Measurements from ENCODE around the gene PROCA1.
"Not testable (repeated sequence)": the region's sequence is repeated elsewhere in the genome, so short reads cannot be mapped to it uniquely, and the experiment has no call there.

PROCA1 gene

DNA sequence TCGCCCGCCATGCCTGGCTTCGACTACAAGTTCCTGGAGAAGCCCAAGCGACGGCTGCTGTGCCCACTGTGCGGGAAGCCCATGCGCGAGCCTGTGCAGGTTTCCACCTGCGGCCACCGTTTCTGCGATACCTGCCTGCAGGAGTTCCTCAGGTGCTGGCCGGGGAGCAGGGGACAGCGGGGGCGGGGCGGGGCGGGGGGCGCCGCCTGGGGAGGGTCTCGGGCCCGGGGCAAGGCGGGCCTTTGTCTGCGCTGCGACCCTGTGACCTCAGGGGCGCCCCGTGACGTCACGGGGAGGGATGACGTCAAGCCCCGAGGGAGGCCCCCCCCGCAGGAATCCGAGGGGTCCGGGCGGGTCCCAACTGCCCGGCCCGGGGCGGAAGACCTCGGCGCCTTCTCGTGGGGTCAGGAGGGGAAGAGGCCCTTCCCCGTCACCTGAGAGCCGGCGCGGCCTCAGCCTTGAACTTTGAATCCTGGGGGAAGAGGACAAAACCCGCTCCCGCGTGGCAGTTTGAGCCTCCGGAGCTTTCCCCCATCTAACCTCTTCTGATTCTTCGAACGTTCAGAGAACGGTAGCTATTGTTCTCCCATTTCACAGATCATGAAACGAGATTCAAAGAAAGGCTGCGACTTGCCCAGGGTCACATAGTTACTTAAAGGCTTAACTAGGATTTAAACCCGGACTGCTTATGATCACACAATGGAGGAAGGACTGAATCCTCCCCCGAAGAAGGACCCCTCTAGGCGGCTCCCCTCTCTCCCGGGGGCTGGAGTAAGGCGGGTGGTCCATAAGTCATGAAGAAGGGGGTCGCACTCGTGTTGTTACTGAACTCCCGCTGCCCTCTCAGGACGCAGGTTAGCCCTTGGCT lies 32.6 kb upstream of the PROCA1 start:
- no peak for DNase-seq (ENCODE audit: low read depth in 2 of 2)

DNA sequence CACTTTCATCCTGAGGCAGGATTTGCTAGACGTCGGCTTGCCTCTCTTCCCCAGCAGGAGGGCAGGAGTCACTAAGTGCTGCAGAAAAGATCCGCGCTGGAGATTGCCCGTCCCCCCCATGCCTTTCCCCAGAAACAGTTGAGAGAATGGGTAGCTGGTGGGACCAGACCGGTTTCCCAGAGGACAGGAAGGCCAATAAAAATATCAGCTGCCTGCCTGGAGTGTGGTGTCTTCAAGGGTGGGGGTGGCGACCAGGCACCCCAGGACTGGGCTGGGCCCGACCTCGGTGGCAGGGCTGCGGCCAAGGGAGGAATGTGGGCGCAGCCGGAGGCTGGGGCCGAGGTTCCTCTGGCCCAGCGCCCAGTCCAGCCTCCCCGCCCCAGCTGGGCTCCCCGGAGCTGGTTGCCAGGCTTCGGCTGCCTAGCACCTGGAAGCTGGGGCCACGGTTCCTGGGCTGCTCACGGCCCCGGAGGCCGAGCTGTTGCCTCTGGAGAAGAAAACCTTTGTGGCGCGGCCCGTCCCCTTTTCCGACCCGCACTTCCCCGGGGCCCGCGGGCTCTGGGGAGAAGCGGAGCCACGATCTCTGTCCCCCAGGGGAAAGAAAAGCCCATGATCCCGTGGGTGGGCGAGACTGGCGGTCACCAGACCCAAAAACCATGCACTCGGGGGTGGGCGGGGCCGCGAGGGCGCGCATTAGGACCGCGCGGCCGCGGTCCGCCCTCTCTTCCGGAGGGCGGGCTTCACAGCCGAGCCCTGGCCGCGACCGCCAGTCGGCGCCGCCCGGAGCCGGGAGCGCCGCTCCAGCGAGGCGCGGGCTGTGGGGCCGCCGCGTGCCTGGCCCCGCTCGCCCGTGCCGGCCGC lies 31.8 kb upstream of the PROCA1 start, which contains the start of gene TRAF4:
TRAF4 (plus strand) TSS at position 769 of the 861 bp plus-strand sequence. CDS start 102 bp downstream, outside the sequence.
- DNase-seq (ENCODE audit: low read depth in 2 of 2) = peak in 1 of 2 experiments; percentile 48

DNA sequence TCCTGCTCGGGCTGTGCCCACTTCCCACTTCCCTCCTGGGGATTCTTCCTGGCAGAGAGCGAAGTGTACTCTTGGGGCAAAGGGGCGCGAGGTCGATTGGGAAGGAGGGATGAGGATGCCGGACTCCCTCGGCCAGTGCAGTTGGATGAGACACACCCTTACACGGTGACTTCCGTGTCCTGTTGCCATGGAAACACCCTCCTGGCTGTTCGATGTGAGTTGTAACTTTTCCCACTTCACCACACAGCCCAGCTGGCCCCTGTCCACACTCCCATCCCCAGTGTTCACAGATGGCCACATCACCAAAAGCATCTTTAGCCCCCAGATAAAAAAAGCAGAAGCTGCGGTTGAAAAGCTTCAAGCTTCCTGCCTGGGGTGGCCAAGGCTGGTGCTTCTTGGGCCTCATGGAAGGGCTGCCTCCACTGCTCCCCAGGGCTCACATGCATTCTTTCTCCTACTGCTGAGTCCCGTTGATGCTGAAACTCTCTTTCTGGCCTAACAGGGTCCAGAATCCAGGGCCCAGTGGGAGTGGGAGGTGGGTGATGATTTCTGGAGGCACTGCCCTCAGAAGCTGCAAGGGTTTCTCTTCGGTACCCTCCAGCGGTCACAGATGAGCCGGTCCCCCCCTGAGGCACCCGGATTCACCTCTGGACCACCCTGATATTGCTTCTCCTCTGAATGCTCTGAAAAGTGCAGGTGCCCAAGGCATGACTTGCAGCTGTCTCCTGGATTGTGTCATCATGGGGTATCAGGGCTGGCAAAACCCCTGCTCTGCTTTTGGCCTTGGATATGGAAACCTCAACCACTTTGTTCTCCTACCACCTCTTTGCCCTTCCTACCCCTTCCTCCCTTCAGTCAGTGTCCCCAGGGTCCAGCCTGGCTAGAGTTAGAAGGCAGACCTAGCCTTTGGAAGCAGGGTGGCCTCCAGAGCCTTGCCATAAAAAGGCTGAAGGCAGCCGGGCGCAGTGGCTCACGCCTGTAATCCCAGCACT lies 30.0 kb upstream of the PROCA1 start:
- DNase-seq (ENCODE audit: low read depth in 2 of 2) = no peak

DNA sequence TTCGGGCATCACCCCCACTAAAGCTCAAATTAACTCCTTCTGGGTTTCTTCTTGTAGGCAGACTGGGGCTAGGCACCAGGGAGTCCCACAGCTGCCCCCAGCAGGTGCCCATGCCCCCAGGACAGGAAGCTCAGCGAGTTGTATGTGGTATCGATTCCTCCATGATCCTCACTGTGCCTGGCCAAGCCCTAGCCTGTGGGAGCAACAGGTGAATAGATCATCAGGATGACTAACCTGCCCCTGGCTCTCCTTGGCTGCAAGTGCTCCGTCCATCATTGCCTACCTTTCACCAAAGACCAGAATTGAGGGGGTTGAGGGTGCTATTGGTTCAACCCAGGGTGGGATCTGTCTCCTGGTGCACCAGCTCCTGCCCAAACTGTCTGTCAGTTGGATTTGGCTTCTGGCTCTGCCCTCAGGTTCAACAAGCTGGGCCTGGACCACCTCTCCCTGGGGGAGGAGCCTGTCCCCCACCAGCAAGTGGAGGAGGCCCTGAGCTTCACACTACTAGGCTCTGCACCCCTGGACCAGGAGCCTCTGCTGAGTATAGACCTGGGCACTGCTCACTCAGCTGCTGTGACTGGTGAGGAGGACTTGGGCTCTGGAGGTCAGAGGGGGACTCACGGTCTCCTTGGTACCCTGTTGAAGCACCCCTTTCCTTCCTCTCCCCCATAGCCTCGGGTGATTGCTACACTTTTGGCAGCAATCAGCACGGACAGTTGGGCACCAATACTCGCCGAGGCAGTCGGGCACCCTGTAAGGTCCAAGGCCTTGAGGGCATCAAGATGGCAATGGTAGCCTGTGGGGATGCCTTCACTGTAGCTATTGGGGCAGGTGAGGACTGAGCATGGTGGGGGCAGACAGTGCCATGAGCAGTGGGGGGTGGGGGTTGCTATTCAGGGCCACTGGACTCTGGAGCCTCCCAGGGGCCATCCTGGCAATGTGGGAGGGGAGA lies 29.0 kb upstream of the PROCA1 start:
- DNase-seq (ENCODE audit: low read depth in 2 of 2) = no peak

DNA sequence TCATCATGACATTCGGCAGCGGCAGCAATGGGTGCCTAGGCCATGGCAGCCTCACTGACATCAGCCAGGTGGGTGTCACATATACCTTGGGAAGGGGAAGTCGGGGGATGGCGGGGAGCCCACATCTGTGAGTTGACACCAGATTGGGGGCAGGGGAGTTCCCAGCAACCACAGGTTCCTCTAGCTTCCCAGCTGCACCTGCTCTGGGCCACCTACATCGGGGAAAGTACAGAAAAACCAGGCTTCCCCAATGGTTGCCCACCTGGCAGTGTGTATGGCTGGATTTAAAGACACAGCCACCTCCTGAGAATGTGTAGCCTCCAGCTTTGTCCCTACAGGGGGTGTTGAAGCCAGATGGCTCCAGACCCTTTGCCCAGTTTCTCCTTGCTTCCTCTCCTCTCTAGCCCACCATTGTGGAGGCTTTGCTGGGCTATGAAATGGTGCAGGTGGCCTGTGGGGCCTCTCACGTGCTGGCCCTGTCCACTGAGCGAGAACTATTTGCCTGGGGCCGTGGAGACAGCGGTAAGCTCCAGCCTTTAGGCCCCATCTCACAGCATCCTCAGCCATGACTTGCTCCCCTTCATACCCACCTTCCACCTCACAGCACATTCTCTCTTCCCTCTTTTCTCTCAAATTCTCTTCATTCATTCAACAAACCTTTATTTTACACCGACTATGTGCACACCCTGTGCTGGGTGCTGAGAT lies 27.1 kb upstream of the PROCA1 start:
- no peak for DNase-seq (ENCODE audit: low read depth in 2 of 2)

DNA sequence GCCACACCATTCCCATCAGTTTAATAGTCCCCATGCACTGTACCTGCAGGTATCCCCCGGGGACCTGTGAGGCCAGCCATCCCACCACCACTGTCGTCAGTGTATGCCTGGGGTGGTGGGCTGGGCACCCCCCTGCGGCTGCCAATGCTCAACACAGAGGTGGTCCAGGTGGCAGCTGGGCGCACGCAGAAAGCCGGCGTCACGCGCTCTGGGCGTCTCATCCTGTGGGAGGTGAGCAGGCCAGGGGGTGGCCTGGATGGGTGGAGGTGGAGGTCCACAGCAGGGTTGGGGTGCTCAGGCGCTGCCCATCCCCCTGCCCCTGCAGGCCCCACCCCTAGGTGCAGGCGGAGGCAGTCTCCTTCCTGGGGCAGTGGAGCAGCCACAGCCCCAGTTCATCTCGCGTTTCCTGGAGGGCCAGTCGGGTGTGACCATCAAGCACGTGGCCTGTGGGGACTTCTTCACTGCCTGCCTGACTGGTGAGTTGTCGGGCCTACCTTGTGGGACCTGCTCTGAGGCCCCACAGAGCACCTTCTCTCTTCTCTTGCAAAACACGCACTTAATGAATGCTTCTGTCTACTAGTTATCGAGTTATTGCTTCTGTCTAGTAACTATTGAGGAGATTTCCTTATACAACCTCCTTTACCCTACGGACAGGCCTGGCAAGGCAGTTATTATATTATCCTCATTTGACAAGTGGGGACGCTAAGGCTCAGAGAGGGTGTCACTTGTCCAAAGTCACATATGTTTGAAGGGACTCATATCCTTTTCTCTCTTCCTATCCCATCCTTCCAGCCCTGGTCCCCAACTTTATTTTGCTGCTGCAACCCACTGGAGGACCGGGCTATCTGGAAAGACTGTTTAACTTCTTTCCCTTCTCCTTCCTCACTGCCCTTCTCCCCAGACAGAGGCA lies 26.3 kb upstream of the PROCA1 start:
- no peak for DNase-seq (ENCODE audit: low read depth in 2 of 2)

DNA sequence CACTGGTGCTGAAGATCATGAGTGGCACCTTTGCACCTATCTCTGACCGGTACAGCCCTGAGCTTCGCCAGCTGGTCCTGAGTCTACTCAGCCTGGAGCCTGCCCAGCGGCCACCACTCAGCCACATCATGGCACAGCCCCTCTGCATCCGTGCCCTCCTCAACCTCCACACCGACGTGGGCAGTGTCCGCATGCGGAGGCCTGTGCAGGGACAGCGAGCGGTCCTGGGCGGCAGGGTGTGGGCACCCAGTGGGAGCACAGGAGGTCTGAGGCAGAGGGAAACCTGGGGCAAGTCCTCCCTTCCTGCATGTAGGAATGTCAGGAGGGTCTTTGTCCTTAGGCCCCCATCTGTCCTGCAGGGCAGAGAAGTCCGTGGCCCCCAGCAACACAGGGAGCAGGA lies 25.6 kb upstream of the PROCA1 start:
- no peak for DNase-seq (ENCODE audit: low read depth in 2 of 2)

DNA sequence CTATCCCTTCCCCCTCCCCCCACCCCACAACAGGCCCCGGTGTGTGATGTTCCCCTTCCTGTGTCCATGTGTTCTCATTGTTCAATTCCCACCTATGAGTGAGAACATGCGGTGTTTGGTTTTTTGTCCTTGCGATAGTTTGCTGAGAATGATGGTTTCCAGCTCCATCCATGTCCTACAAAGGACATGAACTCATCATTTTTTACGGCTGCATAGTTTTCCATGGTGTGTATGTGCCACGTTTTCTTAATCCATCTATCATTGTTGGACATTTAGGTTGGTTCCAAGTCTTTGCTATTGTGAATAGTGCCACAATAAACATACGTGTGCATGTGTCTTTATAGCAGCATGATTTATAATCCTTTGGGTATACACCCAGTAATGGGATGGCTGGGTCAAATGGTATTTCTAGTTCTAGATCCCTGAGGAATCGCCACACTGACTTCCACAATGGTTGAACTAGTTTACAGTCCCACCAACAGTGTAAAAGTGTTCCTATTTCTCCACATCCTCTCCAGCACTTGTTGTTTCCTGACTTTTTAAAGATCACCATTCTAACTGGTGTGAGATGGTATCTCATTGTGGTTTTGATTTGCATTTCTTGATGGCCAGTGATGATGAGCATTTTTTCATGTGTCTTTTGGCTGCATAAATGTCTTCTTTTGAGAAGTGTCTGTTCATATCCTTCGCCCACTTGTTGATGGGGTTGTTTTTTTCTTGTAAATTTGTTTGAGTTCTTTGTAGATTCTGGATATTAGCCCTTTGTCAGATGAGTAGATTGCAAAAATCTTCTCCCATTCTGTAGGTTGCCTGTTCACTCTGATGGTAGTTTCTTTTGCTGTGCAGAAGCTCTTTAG lies 24.5 kb upstream of the PROCA1 start:
- not testable (repeated sequence) for DNase-seq (ENCODE audit: low read depth in 2 of 2)

DNA sequence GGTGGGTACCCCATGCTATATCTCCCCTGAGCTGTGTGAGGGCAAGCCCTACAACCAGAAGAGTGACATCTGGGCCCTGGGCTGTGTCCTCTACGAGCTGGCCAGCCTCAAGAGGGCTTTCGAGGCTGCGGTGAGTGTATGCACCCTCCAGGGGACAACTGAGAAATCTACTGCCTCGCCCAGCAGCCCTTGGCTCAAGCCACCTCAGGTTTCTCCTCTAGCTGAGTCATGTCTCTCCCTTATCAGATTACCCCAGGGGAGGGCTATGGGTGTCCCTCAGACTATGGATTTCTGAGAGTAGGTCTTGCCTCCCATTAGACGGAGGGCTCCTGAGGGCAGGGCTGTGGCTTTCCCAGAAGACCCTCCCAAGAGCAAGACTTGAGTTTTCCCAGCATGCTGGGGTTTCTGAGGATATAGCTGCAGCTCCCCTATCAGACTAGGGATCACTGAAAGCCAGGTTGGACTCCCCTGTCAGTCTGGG lies 23.6 kb upstream of the PROCA1 start:
- no peak for DNase-seq (ENCODE audit: low read depth in 2 of 2)

DNA sequence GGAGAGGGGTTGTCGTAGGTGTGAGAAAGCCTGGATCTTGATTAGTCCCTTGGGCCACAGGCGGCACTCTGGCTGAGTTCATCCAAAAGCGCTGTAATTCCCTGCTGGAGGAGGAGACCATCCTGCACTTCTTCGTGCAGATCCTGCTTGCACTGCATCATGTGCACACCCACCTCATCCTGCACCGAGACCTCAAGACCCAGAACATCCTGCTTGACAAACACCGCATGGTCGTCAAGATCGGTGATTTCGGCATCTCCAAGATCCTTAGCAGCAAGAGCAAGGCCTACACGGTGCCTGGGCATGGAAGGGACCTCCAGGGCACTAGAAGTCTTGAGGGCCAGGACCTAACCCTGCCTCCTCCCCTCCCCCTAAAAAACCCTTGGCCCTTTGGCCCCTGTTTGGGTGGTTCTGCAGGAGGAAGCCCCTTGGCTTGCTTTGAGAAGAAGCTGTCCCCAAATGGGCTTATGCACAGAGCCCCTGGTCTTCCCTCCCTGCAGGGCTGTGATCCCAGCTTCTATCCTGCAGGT lies 23.1 kb upstream of the PROCA1 start:
- DNase-seq (ENCODE audit: low read depth in 2 of 2) = no peak

DNA sequence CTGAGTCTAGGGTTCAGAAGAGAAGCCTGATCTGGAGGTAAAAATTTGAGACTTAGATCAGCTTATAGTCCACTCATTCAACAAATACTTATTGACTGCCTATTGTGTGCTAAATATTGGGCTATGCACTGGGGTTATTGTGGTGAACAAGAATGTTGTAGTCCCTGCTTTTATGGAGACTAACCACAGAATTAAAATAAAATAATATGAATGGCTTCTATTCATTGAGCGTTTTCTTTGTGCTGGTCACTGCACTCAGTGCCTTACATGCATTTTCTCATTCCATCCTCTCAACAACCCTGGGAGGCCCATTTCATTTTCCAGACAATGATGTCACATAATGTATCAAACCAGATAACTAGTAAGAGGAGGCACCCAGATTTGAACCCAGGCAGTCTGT lies 21.7 kb upstream of the PROCA1 start:
- DNase-seq (ENCODE audit: low read depth in 2 of 2) = no peak

DNA sequence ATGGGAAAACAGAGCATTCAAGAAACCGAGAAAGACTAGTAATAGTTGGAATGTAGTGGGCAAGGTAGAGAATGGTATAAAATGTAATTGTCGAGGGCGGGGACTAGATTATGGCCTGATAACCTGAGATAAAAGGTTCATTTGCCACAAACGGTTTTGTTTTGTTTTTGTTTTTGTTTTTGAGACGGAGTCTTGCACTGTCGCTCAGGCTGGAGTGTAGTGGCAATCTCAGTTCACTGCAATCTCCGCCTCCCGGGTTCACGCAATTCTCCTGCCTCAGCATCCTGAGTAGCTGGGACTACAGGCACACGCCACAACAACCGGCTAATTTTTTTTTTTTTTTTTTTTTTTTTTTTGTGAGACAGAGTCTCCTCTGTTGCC lies 18.3 kb upstream of the PROCA1 start:
- no peak for DNase-seq (ENCODE audit: low read depth in 2 of 2)

DNA sequence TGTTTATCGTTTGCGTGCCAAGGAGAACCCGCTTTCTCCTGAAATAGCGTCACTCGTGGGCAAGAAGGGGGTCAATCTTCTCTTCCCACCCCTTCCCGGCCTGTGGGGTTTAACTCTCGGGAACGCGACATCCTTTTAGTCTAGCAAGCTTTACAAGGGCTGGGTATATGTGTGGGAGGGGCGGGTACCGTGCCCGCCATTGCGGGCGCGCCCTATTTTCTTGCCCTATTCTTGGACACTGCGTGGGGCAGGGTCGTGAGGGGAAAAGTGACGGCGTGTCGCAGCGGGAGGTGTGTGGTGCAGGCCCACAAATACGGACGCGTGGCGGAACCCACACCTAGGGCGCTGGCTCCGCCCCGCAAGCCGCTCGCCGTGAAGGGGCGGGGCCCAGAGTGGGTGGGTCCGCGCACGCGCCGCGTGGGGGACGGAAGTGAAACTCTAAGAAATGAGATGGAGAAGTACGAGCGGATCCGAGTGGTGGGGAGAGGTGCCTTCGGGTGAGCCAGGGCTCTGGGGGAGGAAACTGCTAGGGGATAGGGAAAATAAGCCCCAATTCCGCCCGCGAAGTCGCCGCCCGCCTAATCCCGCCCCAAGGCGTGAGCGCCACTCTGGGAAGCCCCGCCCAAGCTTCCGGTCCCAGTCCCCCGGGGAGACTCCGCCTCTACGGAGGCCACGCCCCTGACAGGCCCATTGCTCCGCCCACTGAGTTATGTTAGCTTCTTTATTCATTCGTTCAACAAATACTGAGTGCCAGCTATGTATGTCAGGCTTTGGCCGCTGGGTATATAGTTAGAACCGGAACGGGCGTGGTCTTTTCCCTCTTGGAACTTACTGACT lies 16.9 kb upstream of the PROCA1 start, which contains the start of gene NEK8:
NEK8 (plus strand) TSS at position 425 of the 837 bp plus-strand sequence; CDS start at position 451, 26 bp downstream.
- DNase-seq (ENCODE audit: low read depth in 2 of 2) = peak; percentile 77

DNA sequence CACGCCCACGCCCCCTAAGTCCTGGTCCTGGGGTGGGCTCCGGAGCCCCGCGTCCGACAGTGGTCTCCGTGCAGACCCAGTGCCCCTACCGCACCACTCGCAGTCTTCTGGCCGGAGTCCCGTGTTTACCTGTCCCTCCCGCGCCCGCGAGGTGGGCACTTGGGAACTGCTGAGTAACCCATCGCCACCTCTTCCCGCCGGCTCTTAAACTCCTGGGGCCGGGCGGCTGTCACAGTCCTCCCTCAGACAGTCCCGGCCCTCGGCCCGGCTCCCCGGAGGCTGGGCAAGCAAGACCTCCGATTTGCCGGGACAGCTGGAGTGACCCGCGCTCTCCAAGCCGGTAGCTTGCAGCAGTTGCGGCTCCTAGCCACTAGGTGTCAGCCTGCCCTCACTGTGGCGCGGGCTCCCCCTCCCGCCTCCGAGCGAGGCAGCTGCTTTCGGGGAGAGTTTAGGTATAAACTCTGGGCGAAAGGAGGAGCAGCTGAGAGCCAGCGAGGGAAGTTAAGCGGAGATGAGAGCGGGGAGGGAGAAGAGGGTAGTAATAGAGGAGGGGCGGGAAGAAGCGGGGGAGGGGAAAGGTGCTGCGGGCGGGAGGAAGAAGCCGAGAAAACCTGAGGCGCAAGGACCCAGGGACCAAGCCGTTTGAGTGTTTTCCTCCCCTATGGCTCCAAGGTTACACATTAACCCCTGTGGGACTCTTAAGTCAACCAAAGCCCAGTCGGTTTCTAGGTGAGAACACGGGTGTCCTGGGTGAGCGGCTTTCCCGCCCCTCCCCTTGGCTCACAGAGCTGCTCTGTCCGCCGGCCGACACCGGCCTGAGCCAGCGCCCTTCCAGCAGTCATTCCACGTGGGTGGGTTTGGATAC lies 15.2 kb upstream of the PROCA1 start:
- peak; percentile 85 to 88 for DNase-seq (ENCODE audit: low read depth in 2 of 2)

DNA sequence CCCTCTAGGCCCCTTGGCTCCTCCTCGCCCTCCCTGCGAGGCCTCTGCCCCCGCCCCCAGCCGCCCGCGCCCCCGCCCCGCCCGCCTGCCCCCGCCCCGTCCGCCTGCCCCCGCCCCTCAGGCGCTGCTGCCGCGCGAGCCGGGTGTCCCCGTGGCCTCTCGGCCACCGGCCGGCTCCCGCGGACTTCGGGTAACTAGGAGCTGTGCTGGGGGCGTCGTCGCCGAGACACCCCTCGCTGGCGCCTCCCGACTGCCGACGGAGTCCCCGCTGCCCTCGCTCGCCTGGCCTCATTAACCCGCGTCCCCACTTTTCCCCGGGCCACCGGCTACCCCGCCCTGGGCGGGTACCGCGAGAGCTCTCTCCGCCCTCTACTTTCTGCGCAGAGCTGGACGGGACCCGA lies 14.5 kb upstream of the PROCA1 start, which contains the start of gene TLCD1:
TLCD1 (minus strand) TSS at position 8 of the 401 bp plus-strand sequence. CDS start 136 bp downstream, outside the sequence.
- no peak for DNase-seq (ENCODE audit: low read depth in 2 of 2)
